GM13977 (cell line): ENCODE measurements around the gene ZNF547.
A peak's percentile ranks its signal among the peaks of the same experiment; 100 is the strongest.

Experiments used
- DNase-seq: peaks from one replicate; pipeline ENCODE4 v3.0.0; 2012; ENCODE audit warnings: low spot score
- CTCF ChIP-seq: IDR thresholded peaks from 2 replicates; pipeline ENCODE4 v1.5.1; 2012; ENCODE audit warnings: mild to moderate bottlenecking, control low read depth; ENCODE audit not compliant: insufficient read depth; ENCODE audit errors: extremely low read depth, missing control alignments
- in situ Hi-C: fragments of 300-500 bp; cut with MboI; formaldehyde crosslinking; loops from one replicate; pipeline ENCODE4 v1.12.0; 2022; ENCODE audit warnings: low sequenced_read_pairs, low pct_unique_long_range_greater_than_20kb, mixed read lengths, inconsistent platforms; ENCODE audit not compliant: unreplicated experiment

The ZNF547 gene

DNA sequence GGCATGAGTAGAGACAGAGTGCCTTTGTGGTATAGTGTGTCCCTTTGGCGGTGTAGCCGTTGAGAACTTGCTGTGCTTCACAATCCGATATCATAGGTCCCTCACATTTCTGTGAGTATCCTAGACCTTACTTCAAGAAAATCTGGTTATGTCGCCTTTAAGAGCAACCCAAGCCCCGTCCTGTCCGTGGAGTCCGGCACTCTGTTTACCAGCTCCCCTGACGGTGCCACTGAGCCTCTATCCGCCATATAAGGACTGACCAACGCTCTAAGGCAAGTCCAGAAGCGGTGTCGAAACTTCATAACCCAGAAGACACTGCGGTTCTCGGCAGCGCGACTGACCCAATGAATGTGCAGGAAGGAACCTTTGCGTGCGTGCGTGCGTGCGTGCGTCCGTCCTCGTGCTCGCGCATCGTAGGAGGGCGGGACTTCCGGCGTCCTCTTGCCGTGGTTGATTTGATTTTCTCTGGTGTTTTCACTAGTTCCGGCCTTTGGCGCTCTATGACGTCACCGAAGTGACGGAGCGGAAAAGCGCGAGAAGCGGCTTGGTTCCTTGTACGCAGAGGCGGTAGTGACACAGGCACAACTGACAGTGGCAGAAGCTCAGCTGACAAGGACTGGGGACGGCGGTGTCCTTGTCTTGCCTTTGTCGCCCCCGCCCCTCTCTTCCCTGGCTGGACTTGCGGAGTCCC lies at the start of gene ZNF547, which contains the start of gene TRAPPC2B:
TSS of gene ZNF547 (plus strand) at position 555 of the 691 bp plus-strand sequence. CDS start 5,005 bp downstream, outside the sequence.
TSS of gene TRAPPC2B (plus strand) at position 555 of the 691 bp plus-strand sequence. CDS start 1,283 bp downstream, outside the sequence.
- DNase-seq: peak; percentile 92
- in situ Hi-C loops: no loop called here

GRCh38 chr19:57314146-57314545 lies 49.2 kb upstream of the ZNF547 start:
- DNase-seq: no peak
- no peak for TF ChIP-seq CTCF
- in situ Hi-C loops: no loop called here

More for the DNA sequence above, at the start of gene ZNF547, which contains the start of gene TRAPPC2B:
- TF ChIP-seq CTCF: no peak

- TF ChIP-seq CTCF: no peak
- in situ Hi-C loops: no loop called here
- DNase-seq: no peak
Measured at GRCh38 chr19:57317503-57317902, 45.8 kb upstream of the ZNF547 start.

- in situ Hi-C loops: no loop called here
Measured at GRCh38 chr19:57319869-57320179, 43.5 kb upstream of the ZNF547 start.

GRCh38 chr19:57320180-57321084 lies 42.9 kb upstream of the ZNF547 start, which contains the start of gene ZNF543:
TSS of gene ZNF543 (plus strand) at chr19:57320472. CDS start at chr19:57320854, 382 bp downstream.
- peak; percentile 98 for DNase-seq
- in situ Hi-C loops: no loop called here
- no peak for TF ChIP-seq CTCF

More at GRCh38 chr19:57319869-57320179, 43.5 kb upstream of the ZNF547 start:
- DNase-seq: no peak
- no peak for TF ChIP-seq CTCF

- no peak for DNase-seq
- no peak for TF ChIP-seq CTCF
- in situ Hi-C loops: no loop called here
Measured at GRCh38 chr19:57321116-57321515, 42.2 kb upstream of the ZNF547 start.
